ENCODE results near the gene APCDD1. TPM values are rescaled to one million over a fixed set of nuclear protein-coding genes. Genes with fewer than 3 reads are reported as not detected.

The APCDD1 gene
- total RNA-seq, 4 donors from 2014 or later = 34.7 to 196 (median 41.3) TPM

DNA sequence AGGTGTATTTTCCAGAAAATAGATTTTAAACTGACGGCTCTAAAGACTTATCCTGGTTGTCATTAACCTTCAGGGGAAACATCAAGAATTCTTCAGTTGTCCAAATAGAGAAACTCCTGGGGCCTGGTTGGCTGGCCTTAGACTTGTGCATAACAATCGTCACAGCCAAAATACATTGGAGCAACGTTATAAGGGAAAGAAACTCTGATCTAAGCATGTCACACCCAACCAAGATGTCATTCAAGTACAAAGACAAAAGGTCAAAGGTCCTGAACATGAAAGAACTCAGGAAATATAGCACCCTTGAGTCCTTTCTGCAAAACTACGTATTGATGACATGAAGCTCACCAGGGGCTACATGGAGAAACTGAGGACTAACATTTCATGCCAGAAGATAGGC, 23.8 kb upstream of the APCDD1 start:
- Histone ChIP-seq H3K27ac (no peak overlapping the region), H3K36me3 (no peaks in the 10 kb centered on the region), H3K4me3 (no peak overlapping the region), H3K27me3 (no peaks in the 10 kb centered on the region), H3K9me3 (no peaks in the 10 kb centered on the region), H3K4me1 (peaks cover 0 to 18% (median 0%) of the 10 kb centered on the region in 3 donors)
- ATAC-seq = no peak
- WGBS, 2 donors (ENCODE audit: low coverage in 1 of 2) = 33 to 49% methylated on average over 4 of the region's 4 CpGs
- TF ChIP-seq POLR2AphosphoS5 (IDR thresholded peaks at IDR 0.05) = no peak
- no peak for TF ChIP-seq CTCF (IDR thresholded peaks at IDR 0.05)
- no peak for TF ChIP-seq POLR2A (IDR thresholded peaks at IDR 0.05)
- TF ChIP-seq EP300 (IDR thresholded peaks at IDR 0.05) = no peak

DNA sequence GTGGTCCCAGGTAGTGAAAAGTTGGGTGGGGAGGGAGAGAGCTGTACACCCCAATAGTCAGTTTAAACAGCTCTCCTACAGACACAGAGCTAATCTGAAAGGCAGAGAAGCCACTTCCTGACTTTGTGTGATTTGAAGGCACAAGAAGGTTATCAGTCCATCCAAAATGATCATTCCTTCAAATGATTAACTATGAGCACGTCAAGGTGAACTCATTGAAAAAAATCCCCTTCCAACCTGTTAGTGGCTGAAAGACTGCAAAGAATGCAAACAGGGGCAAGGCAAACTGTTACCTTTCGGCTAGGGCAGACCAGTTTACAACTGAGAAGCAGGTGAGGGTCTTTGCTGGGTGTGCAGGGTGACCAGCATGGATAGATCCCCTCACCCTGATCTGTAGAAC, 22.8 kb upstream of the APCDD1 start:
- Histone ChIP-seq H3K4me1 (peaks cover 0 to 18% (median 0%) of the 10 kb centered on the region in 3 donors), H3K4me3 (no peak overlapping the region), H3K9me3 (no peaks in the 10 kb centered on the region), H3K27ac (no peak overlapping the region), H3K36me3 (no peaks in the 10 kb centered on the region), H3K27me3 (no peaks in the 10 kb centered on the region)
- TF ChIP-seq CTCF (IDR thresholded peaks at IDR 0.05) (no peak), EP300 (IDR thresholded peaks at IDR 0.05) (no peak)
- WGBS, 2 donors (ENCODE audit: low coverage in 1 of 2) = 90% methylated on average over 2 of the region's 2 CpGs; no CpG with 5 or more reads in 1 of the 2 donors
- ATAC-seq = no peak

DNA sequence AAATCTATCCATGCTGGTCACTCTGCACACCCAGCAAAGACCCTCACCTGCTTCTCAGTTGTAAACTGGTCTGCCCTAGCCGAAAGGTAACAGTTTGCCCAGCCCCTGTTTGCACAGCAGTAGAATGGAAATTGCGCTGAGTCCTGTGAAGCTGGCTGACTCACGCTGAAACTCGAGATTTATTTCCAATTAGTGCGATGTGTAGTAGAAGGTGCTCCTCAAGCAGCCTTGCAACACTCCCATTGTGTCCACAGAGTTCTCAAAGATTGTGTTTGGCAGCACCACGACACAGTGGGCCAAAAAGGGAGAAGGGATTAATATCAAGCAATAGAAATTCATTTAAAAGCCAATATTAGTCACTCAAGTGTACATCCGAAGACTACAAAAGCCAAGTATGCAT, 21.7 kb upstream of the APCDD1 start:
- no peak for TF ChIP-seq POLR2AphosphoS5 (IDR thresholded peaks at IDR 0.05)
- Histone ChIP-seq H3K36me3 (no peaks in the 10 kb centered on the region), H3K4me3 (no peak overlapping the region), H3K4me1 (peaks cover 0 to 18% (median 0%) of the 10 kb centered on the region in 3 donors), H3K27ac (no peak overlapping the region), H3K9me3 (no peaks in the 10 kb centered on the region), H3K27me3 (no peaks in the 10 kb centered on the region)
- peak; percentile 36 for ATAC-seq
- 63 to 79% methylated on average over 5 to 7 of the region's 7 CpGs for WGBS, 2 donors (ENCODE audit: low coverage in 1 of 2)

- TF ChIP-seq POLR2A (IDR thresholded peaks at IDR 0.05) = no peak
- TF ChIP-seq POLR2AphosphoS5 (IDR thresholded peaks at IDR 0.05) = no peak
- no peak for TF ChIP-seq CTCF (IDR thresholded peaks at IDR 0.05)
- no peak for TF ChIP-seq EP300 (IDR thresholded peaks at IDR 0.05)
- no peaks in the 10 kb centered on the region for H3K36me3 ChIP-seq
- H3K27ac ChIP-seq = no peak overlapping the region
- H3K4me1 ChIP-seq = peaks cover 0 to 14% (median 0%) of the 10 kb centered on the region in 3 donors
- no peak for ATAC-seq
- peaks cover 8% of the 10 kb centered on the region for H3K27me3 ChIP-seq
- 93 to 94% methylated on average over 3 of the region's 3 CpGs for WGBS, 2 donors (ENCODE audit: low coverage in 1 of 2)
- H3K4me3 ChIP-seq = no peak overlapping the region
- no peaks in the 10 kb centered on the region for H3K9me3 ChIP-seq
Measured at GRCh38 chr18:10436160-10436559, 18.3 kb upstream of the APCDD1 start.

- H3K9me3 ChIP-seq = no peaks in the 10 kb centered on the region
- H3K27me3 ChIP-seq = peaks cover 8% of the 10 kb centered on the region
- no peak for ATAC-seq
- no peak for TF ChIP-seq EP300 (IDR thresholded peaks at IDR 0.05)
- peak in 1 of 4 experiments; percentile 34 for TF ChIP-seq CTCF (IDR thresholded peaks at IDR 0.05)
- H3K27ac ChIP-seq = no peak overlapping the region
- H3K4me3 ChIP-seq = no peak overlapping the region
- H3K4me1 ChIP-seq = peaks cover 0 to 8% (median 0%) of the 10 kb centered on the region in 3 donors
- no peaks in the 10 kb centered on the region for H3K36me3 ChIP-seq
Measured at GRCh38 chr18:10437837-10438236, 16.6 kb upstream of the APCDD1 start.

GRCh38 chr18:10439898-10440297, 14.5 kb upstream of the APCDD1 start:
- Histone ChIP-seq H3K27ac (no peak overlapping the region), H3K9me3 (no peaks in the 10 kb centered on the region), H3K27me3 (peaks cover 8% of the 10 kb centered on the region), H3K4me1 (peaks cover 0 to 4% (median 0%) of the 10 kb centered on the region in 3 donors), H3K36me3 (no peaks in the 10 kb centered on the region), H3K4me3 (no peak overlapping the region)
- TF ChIP-seq POLR2AphosphoS5 (IDR thresholded peaks at IDR 0.05) = no peak
- TF ChIP-seq POLR2A (IDR thresholded peaks at IDR 0.05) = no peak
- no peak for TF ChIP-seq CTCF (IDR thresholded peaks at IDR 0.05)
- TF ChIP-seq EP300 (IDR thresholded peaks at IDR 0.05) = no peak
- ATAC-seq = no peak
- 94 to 100% methylated on average over 6 to 7 of the region's 8 CpGs for WGBS, 2 donors (ENCODE audit: low coverage in 1 of 2)

Data from gastroesophageal sphincter (tissue), 4 donors.